DMS53 (cell line): ENCODE results near the gene OR10S1.
"Not testable (repeated sequence)": the region's sequence is repeated elsewhere in the genome, so short reads cannot be mapped to it uniquely, and the experiment has no call there.

Experiments used
- DNase-seq: peaks from one replicate; lab custom pipeline; 2025; lab: John Stamatoyannopoulos, UW

OR10S1 gene, protein sequence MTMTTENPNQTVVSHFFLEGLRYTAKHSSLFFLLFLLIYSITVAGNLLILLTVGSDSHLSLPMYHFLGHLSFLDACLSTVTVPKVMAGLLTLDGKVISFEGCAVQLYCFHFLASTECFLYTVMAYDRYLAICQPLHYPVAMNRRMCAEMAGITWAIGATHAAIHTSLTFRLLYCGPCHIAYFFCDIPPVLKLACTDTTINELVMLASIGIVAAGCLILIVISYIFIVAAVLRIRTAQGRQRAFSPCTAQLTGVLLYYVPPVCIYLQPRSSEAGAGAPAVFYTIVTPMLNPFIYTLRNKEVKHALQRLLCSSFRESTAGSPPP

DNA sequence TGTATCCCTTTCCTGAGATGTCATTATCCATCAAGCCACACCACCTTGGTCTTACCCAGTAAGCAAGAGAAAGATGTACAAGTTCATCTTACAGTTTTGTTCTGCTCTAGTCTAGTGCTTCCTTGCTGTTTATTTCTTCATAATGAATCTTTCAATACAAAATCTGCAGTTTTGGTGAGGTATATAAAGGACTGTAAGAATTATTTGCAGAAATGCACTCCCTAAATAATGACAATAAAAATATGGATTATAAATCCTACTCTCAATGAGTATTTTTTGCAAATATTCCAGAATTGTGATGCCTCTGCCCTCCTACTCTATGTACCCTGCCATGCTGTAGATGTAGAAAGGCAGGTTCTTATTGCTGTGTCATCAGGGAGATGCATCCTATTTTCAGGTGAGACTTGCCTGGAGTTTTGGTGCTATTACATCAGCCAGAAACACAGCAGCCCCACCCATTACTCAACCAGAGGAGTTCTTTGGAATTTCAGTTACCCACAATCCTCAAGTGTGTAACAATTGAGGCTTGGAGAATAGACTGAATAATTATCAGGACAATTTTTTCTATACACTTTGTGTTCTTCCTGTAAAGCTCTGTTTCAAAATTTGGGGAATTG, at the start of gene OR10S1:
TSS of gene OR10S1 (minus strand) at position 51 of the 617 bp plus-strand sequence. CDS start 117 bp downstream, outside the sequence.
- DNase-seq = peak; percentile 26

DNA sequence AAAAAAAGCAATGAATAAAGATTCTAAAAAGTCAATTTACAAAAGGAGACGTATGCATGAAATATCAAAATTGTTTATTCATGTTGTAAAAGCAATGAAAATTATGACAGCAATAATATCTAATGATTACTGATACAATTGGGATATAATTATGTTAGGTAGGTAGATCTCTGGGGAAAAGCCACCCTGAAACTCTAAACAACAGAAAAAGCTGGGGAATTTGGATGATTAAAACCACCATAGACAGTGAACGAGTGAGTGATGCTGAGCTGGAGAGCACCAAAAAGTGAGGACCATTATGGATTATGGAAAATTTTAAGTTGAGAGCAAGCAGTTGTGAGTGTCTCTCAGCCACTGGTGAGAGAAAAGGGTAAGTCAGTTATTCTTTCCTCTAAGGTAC, 48.9 kb upstream of the OR10S1 start, which contains the start of gene OR10G8:
TSS of gene OR10G8 (plus strand) at position 301 of the 400 bp plus-strand sequence. CDS start 2,825 bp downstream, outside the sequence.
- no peak for DNase-seq

DNA sequence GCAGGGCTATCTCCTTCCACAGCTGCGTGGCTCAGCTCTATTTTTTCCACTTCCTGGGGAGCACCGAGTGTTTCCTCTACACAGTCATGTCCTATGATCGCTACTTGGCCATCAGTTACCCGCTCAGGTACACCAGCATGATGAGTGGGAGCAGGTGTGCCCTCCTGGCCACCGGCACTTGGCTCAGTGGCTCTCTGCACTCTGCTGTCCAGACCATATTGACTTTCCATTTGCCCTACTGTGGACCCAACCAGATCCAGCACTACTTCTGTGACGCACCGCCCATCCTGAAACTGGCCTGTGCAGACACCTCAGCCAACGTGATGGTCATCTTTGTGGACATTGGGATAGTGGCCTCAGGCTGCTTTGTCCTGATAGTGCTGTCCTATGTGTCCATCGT, 38.3 kb upstream of the OR10S1 start:
- not testable (repeated sequence) for DNase-seq

DNA sequence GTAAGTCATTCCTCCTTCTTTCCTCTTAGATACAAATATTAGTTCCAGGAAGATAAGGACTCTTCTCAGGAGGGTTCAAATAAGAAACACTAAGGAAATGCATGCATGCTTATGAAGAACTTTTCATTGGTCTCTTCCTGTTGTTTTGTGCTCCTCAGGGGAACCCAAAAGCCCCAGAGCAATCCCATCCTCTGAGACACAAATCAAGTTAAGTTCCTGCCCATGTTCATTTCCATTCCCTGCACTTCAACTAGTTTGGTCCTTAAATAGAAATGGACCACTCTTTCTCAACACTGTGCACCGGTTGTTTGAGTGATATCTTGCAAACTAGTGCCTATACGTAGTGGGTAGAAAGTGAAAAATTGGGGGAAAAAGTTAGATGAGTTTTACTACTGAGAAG, 35.1 kb upstream of the OR10S1 start, which contains the start of gene OR10G4:
TSS of gene OR10G4 (plus strand) at position 301 of the 400 bp plus-strand sequence. CDS start 2,578 bp downstream, outside the sequence.
- DNase-seq = no peak

DNA sequence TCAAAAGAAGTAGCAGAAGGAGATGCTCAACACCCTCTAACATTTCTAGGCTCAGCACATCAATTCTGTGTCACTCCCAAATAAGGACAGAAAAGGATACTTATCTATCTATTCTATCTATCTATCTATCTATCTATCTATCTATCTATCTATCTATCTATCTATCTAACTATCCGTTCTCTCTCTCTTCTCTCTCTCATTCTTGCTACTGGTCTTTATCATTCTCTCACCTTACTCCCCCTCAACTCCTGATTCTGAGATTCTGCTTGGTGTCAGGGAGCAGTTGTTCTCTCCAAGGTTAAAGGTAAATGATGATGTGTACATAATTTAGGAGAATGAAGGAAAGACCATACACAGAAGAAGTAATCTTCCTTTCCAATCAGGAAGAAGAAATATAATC, 17.5 kb upstream of the OR10S1 start, which contains the start of gene OR10G6:
TSS of gene OR10G6 (minus strand) at position 43 of the 400 bp plus-strand sequence. CDS start at position 43, 0 bp downstream.
- no peak for DNase-seq

DNA sequence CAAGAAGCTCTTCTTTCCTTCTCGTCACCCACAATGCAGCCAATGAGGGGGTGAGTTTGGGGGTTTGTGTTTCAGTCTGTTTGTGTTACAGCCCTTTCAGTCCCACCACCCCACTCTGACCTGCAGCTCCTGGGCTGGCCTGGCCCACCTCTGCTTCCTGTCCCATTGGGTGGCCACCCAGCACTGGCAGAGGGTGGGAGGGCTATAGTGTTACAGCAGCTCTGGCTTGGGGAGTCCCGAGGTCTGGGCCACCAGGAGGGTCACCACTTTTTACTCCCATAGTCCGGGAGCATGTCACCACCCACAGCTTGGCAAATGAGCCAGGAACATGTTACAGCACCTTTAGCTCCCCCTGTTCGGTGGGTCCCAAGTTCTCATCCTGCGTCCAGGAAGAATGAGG, 1.7 kb upstream of the OR10S1 start:
- no peak for DNase-seq

DNA sequence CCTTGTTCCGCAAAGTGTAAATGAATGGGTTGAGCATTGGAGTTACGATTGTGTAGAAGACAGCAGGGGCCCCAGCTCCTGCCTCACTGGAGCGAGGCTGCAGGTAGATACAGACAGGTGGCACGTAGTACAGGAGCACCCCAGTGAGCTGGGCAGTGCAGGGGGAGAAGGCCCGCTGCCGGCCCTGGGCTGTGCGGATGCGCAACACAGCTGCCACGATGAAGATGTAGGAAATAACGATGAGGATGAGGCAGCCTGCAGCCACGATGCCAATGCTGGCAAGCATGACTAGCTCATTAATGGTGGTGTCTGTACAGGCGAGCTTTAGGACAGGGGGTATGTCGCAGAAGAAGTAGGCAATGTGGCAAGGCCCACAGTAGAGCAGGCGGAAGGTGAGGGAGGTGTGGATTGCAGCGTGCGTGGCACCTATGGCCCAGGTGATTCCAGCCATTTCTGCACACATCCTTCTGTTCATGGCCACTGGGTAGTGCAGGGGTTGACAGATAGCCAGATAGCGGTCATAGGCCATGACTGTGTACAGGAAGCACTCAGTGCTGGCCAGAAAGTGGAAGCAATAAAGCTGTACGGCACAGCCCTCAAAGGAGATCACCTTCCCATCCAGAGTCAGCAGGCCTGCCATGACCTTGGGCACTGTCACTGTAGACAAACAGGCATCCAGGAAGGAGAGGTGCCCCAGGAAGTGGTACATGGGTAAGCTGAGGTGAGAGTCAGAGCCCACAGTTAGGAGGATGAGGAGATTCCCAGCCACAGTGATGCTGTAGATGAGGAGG, 616 bp downstream of the OR10S1 start:
- no peak for DNase-seq

DNA sequence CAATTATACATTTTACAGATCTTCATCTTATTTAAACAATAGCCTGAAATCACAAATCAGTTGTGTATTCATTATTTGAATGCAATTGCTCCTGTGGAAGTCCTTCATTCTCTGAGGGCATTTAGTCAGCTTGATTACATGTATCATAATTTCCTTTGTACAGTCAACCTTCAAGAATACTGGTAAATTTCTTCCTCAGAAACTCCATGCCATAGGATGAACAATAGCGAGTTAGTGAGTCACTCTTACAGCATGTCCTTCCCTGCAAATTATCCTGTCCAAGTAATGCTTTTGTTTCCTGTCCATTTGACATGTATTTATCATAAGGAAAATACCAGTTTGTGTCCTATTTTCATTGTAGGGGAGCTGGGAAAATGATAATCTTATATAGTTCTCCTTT, 3.8 kb downstream of the OR10S1 start:
- DNase-seq = peak; percentile 7

DNA sequence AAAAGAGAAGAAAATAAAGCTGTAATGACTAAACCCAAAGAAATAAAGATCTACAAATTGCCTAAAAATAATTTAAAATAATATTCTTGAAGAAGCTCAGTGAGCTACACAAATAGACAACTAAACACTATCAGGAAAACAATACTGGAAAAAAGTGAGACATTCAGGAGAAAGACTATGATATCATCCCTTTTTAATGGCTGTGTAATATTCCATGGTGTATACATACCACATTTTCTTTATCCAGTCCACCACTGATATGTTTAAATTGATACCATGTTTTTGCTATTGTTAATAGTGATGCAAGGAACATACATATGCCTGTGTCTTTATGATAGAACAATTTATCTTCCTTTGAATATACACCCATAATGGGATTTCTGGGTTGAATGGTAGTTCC, 20.8 kb downstream of the OR10S1 start:
- DNase-seq = no peak

DNA sequence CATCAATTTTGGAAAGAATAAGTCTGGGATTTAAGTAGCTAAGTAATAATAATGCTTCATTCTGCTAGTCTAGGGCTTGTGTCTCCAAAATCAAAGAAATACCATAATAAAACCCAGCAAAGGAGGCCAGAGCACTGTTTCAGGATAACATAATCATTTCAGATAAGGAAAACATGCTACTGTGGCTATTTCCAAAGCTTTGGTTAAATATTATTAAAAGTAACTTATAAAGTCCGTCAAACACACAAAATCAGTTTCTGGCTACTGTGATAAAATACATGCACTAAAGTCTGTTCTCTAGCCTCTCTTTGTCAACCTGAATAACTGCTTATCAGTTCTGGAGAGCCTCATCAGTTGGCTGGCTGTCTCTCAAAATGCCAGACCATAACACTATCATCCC, 32.4 kb downstream of the OR10S1 start:
- DNase-seq = no peak

DNA sequence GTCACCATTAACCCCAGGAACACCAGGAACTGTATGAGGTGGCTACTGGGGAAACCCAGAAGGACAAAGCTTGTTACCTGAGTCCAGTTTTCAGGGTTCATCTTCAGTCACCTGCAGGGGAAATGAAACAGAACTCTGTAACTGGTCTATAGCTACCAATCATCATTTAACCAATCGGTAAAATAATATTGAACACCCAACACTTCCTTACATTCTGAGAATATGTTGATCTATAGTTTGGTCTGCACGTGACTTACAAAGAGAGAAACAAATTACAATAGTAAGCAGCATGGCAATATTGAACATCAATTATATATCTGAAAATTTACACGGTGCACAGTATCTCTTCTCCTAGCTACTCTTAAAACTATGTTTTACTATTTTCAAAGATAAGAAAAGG, 33.8 kb downstream of the OR10S1 start, which contains the start of gene OR6T1:
TSS of gene OR6T1 (minus strand) at position 101 of the 400 bp plus-strand sequence. CDS start at position 101, 0 bp downstream.
- DNase-seq = no peak

DNA sequence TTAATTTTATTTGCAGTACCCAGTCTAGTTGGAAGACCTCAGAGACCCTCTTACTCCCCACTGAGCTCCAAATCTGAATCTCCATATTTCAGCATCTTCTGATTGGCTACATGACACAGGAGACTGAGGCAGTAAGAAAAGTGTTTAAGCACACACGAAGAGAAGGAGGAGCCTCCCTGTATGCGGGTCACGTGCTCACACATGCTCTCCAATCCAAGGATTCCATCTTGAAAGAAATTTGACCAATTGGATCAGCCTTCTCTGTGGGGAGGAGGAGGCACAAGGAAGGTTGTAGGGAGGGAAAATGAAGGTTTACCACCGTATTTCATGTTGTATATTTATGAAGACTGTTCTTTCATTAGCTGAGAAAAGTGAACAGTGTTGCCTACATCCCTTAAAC, 35.2 kb downstream of the OR10S1 start:
- no peak for DNase-seq

DNA sequence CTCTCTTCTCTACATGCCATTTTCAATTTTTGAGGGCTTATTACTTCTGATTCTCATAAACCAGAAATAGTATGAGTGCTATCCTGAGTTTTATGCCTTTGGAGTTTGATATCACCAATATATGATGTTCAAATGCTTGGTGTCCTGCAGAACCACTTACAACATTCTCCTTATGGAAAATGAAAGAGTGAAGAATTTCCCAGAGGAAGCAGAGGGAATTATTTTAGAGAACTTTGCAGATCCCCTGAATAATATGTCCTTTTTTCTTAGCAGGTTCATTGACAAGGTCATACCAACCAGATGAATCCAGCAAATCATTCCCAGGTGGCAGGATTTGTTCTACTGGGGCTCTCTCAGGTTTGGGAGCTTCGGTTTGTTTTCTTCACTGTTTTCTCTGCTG, 38.3 kb downstream of the OR10S1 start, which contains the start of gene OR4D5:
TSS of gene OR4D5 (plus strand) at position 301 of the 400 bp plus-strand sequence. CDS start at position 301, 0 bp downstream.
- DNase-seq = no peak
